Neural crest cell (in vitro differentiated cells): ENCODE results near the gene FMO4. TPM values are rescaled to one million over a fixed set of nuclear protein-coding genes. Genes with fewer than 3 reads are reported as not detected.
"Not testable (repeated sequence)": the region's sequence is repeated elsewhere in the genome, so short reads cannot be mapped to it uniquely, and the experiment has no call there.

Source experiments
- DNase-seq: peaks from one replicate; pipeline ENCODE4 v3.0.0; 2021; ENCODE audit warnings: low read depth, mixed read lengths, low spot score
- H3K27ac Mint-ChIP-seq: one replicate; pipeline ENCODE4 v1.8.0; 2021; ENCODE audit warnings: mild to moderate bottlenecking, mixed read lengths; ENCODE audit not compliant: unreplicated experiment
- H3K27me3 Mint-ChIP-seq: 2 replicates; pipeline ENCODE4 v1.8.0; 2021; ENCODE audit warnings: low read depth, mild to moderate bottlenecking, mixed read lengths
- H3K36me3 Mint-ChIP-seq: 2 replicates; pipeline ENCODE4 v1.8.0; 2021; ENCODE audit warnings: low read depth, mild to moderate bottlenecking, mixed read lengths
- H3K4me1 Mint-ChIP-seq: 2 replicates; pipeline ENCODE4 v1.8.0; 2021; ENCODE audit warnings: mixed read lengths
- H3K4me3 Mint-ChIP-seq: one replicate; pipeline ENCODE4 v1.8.0; 2021; ENCODE audit warnings: mild to moderate bottlenecking, mixed read lengths
- H3K9me3 Mint-ChIP-seq: 2 replicates; pipeline ENCODE4 v1.8.0; 2021; ENCODE audit warnings: mixed read lengths
- total RNA-seq: library from RNA; stranded (reverse); gene quantifications from 2 replicates; pipeline ENCODE4 v1.2.1, GENCODE V29; 2021
- TF ChIP-seq, protein P1 (sequence below): fragments of 200-600 bp; sonication (generic); conservative IDR thresholded peaks from 2 replicates; pipeline ENCODE4 v1.5.0; 2021; ENCODE audit warnings: antibody characterized with exemption, mild to moderate bottlenecking

Gene FMO4
- total RNA-seq, 1 donor from 2014 or later = 0.77 TPM

DNA sequence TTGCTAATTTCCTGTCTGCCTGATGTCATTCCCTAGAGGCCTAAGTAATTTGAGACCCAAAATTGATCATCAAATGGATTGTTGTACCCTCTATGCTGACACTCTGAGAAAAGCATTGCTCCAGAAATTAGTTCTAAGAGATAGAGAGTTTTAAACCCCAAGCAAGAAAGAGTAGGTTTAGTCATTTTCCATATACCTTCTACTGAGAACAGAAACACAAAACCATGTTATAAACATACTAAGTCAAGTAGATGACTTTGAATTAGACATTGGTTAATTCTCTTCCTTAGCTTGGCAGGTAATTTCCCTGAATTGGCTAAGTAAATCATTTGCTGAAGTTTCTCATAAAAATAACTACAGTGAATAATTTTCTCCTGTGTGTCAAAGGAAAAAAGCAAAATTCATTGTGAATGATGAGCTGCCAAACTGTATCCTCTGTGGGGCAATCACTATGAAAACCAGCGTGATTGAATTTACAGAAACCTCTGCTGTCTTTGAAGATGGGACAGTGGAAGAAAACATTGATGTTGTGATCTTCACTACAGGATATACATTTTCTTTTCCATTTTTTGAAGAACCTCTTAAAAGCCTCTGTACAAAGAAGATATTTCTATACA is 20.1 kb downstream of the FMO4 start:
- no peak overlapping the region for H3K4me3 Mint-ChIP-seq
- H3K36me3 Mint-ChIP-seq = no peaks in the 10 kb centered on the region
- peaks cover 5% of the 10 kb centered on the region for H3K4me1 Mint-ChIP-seq
- H3K27me3 Mint-ChIP-seq = no peaks in the 10 kb centered on the region
- TF ChIP-seq, protein P1, sequence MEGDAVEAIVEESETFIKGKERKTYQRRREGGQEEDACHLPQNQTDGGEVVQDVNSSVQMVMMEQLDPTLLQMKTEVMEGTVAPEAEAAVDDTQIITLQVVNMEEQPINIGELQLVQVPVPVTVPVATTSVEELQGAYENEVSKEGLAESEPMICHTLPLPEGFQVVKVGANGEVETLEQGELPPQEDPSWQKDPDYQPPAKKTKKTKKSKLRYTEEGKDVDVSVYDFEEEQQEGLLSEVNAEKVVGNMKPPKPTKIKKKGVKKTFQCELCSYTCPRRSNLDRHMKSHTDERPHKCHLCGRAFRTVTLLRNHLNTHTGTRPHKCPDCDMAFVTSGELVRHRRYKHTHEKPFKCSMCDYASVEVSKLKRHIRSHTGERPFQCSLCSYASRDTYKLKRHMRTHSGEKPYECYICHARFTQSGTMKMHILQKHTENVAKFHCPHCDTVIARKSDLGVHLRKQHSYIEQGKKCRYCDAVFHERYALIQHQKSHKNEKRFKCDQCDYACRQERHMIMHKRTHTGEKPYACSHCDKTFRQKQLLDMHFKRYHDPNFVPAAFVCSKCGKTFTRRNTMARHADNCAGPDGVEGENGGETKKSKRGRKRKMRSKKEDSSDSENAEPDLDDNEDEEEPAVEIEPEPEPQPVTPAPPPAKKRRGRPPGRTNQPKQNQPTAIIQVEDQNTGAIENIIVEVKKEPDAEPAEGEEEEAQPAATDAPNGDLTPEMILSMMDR = no peak
- DNase-seq = no peak
- no peaks in the 10 kb centered on the region for H3K9me3 Mint-ChIP-seq
- H3K27ac Mint-ChIP-seq = no peak overlapping the region

DNA sequence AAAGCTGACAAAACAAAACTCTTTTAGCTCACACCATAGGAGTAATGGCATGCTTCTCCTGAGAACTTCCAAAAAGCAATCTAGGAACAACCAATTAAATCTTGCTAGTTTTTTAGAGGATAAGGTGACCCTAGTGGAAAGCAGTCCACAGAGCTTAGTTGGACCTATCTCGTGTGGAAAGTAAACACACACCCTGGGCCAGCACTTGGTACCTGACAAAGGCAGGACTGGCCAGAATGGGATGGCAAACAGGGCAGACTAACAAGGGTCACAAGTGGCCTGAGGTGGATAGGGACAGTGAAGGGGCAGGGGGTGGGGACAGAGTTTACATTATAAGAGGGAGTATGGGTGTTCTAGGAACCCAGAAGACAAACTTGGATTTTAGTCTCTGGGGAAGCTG is 22.0 kb downstream of the FMO4 start:
- DNase-seq = no peak
- TF ChIP-seq, protein P1 = no peak
- H3K4me1 Mint-ChIP-seq = no peaks in the 10 kb centered on the region
- no peak overlapping the region for H3K27ac Mint-ChIP-seq
- no peak overlapping the region for H3K4me3 Mint-ChIP-seq
- peaks cover 2% of the 10 kb centered on the region for H3K9me3 Mint-ChIP-seq
- H3K36me3 Mint-ChIP-seq = no peaks in the 10 kb centered on the region
- H3K27me3 Mint-ChIP-seq = no peaks in the 10 kb centered on the region

DNA sequence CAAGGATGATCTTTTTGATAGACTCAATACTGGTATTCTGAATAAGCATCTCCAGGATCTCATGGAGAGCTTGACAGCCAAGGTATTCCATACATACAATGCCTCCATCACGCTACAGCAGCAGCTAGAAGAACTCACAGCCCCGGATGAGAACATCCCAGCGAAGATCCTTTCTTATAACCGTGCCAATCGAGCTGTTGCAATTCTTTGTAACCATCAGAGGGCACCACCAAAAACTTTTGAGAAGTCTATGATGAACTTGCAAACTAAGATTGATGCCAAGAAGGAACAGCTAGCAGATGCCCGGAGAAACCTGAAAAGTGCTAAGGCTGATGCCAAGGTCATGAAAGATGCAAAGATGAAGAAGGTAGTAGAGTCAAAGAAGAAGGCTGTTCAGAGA is 25.4 kb downstream of the FMO4 start:
- H3K36me3 Mint-ChIP-seq, H3K27ac Mint-ChIP-seq, DNase-seq, H3K27me3 Mint-ChIP-seq, H3K4me3 Mint-ChIP-seq, H3K9me3 Mint-ChIP-seq, H3K4me1 Mint-ChIP-seq: not testable (repeated sequence)

DNA sequence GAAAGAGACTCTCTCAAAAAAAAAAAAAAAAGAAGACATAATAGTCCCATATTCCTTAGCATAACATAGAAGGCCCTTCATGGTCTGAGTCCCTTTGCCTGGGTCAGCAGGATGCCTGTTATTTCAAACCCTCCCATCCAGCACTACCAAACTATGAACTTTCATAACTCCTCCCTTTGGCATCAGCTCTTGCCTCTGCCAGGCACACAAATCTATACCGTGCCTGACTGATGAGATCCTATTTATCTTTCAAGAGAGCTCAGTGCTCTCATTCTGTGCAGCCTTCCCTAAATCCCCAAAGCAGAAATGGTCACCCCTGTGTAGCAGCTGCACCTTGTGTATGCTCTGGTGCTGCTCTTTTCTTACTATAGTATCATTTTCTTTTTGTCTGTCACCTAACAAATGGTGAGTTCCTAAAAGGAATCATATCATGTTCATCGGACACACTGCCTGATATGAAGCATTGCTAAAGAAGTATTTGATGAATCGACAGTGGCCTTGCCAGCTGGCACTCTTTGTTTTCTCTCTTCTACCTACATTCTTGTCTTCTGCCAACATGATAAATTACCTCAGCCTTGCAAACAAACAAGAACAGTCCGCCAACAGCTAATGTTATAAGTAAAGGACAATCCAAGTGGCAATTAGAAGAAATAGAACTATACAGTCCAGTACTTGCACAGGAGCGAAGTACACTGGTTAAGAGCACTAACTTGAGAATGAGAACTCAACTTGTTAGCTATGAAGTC is 29.9 kb downstream of the FMO4 start:
- peaks cover 9% of the 10 kb centered on the region for H3K9me3 Mint-ChIP-seq
- no peaks in the 10 kb centered on the region for H3K36me3 Mint-ChIP-seq
- H3K27me3 Mint-ChIP-seq = no peaks in the 10 kb centered on the region
- TF ChIP-seq, protein P1 = no peak
- H3K27ac Mint-ChIP-seq = peak overlapping the region; percentile 70
- DNase-seq = no peak
- H3K4me1 Mint-ChIP-seq = no peaks in the 10 kb centered on the region
- H3K4me3 Mint-ChIP-seq = no peak overlapping the region

DNA sequence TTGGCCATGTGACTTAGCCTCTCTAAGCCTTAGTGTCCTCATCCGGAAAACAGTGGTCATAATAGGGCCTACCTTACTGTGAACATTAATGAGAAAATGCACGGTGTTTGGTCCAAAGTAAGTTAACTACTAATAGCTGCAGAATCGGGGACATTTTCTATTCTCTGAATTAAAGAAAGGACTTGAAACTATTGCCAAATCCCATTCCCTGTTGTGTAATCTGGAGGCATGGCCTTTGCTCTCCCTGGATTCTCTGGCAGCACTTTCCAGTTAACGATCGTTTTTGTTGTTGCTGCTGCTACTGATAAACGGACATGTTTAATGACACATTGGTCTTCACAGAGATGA is 30.5 kb downstream of the FMO4 start:
- Mint-ChIP-seq H3K27ac (no peak overlapping the region), H3K4me3 (no peak overlapping the region), H3K9me3 (peaks cover 7% of the 10 kb centered on the region), H3K27me3 (no peaks in the 10 kb centered on the region), H3K4me1 (no peaks in the 10 kb centered on the region), H3K36me3 (no peaks in the 10 kb centered on the region)
- no peak for DNase-seq
- TF ChIP-seq, protein P1 = no peak

DNA sequence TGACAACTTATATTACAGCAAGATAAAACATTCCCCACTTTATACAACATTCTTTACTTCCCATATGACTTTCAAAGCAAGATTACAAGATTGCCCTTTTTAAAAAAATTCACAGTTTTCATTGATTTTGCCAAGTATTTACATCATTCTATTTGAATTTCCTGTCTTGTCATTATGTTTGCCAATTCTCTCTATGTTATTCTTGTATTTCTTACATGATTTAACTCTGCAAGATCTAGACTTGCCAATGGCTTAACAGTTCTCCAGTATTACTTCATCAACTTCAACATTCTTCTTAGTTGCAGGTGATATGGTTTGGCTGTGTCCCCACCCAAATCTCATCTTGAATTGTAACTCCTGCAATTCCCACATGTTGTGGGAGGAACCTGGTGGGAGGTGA is 31.6 kb downstream of the FMO4 start:
- H3K4me3 Mint-ChIP-seq = no peak overlapping the region
- TF ChIP-seq, protein P1 = no peak
- peaks cover 2% of the 10 kb centered on the region for H3K36me3 Mint-ChIP-seq
- no peaks in the 10 kb centered on the region for H3K27me3 Mint-ChIP-seq
- H3K9me3 Mint-ChIP-seq = peaks cover 9% of the 10 kb centered on the region
- DNase-seq = no peak
- no peak overlapping the region for H3K27ac Mint-ChIP-seq
- H3K4me1 Mint-ChIP-seq = no peaks in the 10 kb centered on the region
